GM03348 (cell line): Measurements from ENCODE around the gene DLGAP4.
A peak's percentile ranks its signal among the peaks of the same experiment; 100 is the strongest.
"Not testable (repeated sequence)": the region's sequence is repeated elsewhere in the genome, so short reads cannot be mapped to it uniquely, and the experiment has no call there.

Source experiments
- DNase-seq: peaks from one replicate; pipeline ENCODE4 v3.0.0; 2012; ENCODE audit warnings: low spot score

DLGAP4 gene

DNA sequence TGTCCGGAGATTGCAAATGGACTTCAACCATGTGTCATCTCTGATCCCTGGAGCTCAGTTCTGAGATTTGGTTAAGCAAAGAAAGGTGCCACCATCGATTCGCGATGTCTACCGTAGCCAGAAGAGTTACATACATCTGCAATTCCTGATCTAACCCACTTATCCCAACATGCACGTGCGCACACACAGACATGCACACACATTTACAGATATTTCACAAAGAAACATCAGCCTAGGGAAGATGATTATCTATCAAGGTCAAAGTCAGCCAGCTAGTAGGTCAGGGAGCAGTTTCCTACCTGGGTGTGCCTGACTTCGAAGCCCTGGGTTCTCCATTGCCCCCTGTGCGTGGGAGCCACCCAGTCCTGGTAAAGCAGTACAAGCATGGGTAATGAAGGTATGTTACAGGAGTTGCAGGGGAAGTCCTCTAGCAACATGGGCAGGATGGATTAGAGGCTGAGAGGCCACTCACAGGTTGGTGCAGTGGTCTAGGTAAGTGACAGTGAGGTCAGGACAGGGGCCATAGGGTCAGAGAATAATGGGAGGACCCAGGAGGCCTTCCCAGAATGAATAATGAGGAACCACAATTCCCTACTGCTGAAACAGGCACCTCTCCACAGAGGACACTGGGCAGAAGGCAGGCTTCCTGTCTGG lies 150.0 kb downstream of the DLGAP4 start:
- DNase-seq = no peak

DNA sequence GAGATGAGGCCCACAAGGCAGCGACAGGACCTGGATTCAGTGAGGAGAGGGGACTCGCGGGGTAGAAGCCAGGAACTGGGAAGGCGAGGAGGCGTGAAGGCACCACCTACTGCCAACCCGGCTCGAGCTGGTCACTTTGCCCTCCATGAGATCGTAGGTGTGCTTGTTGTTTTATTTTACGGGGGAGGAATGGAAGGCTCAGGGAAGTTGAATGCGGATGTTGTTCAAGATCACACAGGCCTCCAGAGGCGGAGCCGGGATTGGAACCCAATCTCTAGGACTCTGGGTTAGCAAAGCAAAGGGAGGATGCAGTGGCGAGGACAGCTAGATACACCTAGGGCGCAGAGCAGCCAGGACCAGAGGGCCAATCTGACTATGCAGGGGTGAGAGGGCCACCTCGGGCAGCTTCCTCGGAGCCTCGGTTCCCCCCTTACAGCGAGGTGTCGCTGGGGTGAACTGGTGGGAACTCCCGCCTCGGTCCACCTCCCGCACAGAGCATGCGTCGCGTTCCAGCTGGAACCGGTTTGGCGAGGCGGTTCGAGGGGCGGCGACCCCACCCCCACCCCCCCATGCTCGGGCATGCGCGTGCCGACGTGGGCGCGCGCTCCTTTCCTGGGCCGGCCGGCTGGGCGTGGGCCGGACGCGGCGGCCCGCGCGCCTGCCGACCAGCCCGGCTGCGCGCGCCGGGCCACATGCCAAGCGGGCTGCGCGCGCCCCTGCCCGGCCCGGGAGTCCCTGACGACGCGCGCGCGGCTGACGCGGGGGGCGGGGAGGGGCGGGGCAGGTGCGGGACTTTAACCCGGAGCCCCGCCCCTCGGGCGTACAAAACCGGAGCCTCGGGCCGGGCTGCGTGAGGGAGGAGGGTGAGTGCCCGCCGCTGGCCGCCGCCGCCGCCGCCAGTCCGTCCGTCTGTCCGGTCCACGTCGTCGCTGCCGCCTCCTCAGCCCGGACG lies 154.8 kb downstream of the DLGAP4 start:
- DNase-seq = peak; percentile 100

DNA sequence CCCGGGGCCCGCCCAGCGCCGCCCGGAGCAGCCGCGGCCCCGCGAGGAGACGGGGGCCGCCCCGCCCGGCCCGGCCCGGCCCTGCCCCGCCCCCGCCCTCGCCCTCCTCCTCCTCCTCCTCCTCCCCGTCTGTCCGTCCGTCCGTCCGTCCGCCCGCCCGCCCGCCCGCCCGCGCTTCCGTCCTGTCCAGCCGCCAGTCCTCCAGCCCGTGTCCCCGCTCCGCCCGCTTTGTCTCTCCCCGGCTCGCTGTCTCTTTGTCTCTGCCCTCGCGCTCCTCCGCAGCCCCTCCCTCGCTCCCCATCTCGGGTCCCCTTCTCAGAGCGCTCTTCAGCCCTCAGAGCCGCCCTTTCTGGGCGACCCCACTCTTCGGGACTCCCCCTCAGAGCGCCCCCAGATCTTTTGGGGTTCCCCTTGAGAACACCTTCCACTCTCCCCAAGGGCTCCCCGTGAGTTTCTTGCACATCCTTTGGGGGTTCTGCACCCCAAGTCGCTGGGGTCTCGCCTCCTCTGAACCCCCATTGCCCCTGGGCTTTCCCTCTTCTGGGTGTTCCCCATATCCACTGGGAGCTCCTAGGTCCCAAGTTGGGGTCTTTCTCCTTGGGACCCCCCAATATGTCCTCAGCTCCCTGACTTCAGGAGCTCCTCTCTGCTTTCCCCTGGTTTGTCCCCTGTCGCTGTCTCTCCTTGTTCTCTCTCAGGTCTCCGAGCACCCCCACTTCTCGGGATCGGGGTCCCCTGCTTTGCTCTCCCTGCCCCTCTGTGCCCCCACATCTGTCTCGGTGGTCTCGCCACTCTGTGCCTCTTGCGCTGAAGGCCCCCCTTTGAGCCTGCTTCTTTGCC lies 155.7 kb downstream of the DLGAP4 start:
- peak; percentile 78 for DNase-seq

DNA sequence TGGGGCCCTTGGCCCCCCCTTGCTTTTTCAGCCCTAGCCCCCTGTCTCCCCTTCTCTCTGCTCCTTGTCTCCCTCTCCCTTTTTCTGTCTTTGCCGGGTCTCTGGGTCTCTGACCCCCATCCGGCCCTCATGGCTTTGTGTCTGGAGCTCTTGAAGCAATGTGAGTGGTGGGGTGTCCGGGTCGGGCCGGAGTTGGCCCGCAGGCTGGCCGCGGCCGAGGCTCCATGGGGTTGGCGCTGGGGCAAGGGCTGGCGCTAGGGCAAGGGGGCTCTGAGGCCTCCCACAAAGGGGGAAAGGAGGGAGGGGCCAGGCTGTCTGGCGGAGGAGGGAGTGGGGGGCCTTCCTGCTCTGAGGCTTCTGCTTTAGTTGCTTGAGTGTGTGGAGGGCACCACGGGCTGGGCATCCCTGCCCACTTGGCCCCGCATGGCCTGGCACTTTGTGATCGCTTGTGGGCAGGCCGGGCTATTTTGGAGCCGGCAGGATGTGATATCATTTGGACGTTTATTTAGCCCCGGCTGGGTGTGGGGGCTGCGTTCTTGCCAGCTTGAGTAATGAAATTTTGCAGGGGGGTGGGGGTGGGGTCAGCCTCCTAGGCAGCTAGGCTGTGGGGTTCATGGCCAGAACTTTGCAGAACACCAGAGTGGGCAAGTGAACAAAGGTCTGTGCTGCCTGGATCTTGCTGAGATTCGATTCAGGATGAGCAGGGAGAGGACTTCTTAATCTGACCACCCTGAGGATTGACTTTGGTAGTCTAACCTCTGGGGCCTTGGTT lies 156.5 kb downstream of the DLGAP4 start:
- DNase-seq = peak; percentile 64

DNA sequence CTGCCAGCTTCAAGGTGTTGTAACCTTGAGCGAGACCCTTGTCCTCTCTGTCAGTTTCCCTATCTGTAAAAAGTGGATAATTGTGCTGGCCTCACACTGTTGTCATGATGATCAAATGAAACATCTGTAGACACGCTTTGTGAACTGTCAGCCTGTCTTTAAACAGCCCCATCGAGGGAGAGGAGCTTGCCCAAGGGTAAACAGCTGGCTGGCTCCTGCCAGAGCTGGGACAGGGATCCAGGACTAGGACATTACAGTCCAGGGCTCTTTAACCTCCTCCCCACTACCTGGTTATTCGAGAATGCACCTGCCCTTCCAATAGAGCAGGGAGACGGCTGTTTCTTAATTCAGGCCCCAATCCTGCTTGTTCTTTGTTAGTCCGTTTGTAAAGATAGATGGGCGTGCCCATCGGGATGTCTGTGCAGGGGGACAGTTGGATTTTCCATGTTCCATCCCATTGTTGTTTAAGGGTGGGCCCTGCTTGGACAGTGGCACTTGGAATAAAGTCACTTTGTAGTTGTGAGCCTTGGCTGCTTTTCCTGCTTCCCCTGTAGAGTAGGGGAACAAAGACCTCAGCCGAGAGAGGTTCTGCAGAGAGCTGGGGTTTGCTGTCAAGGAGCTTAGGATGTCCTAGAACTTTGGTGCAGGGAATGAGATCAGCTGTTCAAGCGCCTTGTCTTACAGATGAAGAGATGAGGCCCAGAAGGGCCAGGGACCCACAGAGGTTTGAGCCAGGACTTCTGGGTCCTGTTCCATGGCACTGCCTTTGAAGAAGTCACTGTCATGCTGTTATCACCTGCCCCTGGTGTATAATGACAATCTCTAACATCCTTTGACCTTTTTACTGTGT lies 157.3 kb downstream of the DLGAP4 start:
- DNase-seq = no peak

DNA sequence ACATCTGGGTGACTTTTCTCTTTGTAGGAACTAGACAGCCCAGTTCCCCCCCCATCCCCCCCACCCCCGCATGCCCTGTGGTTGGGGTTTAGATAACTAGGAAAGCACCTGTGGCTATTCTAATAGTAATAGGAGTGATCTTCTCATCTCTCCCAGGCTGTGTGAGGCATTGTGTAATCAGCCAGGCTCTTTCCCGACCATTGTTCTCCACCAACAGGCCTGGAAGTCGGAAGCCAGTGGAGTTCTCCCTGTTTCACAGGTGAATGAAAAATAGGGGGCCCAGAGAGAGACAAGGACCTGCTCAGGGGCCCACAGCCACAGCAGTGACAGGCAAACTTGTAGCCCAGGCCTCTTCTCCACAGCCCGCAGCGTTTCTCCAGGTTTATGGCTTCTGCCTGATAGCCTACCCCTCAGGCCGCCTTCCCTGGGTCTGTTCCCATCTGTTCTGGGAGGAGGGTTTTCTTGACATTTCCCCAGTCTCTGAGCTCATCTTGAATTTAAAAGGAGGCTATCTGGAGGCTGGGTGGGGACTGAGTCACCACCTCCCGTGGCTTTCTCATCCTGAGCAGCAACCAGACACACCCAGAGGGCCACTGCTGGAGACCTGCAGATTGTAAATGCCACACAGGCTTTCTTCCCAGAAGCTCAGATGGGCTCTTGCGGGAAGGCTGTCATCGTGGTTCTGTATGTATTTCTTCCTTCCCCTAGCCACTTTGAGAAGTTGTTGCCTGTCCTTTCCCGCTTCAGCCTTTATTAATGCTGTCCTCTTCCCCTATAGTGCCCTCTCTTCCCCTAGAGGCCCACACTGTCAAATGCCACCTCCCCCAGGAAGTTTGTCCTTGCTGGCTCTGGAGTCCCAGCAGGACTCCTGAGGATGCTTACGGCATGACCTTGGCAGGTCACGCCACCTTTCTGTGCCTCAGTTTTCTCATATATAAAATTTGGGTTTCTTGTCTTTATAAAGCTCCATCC lies 159.3 kb downstream of the DLGAP4 start:
- peak; percentile 85 for DNase-seq

DNA sequence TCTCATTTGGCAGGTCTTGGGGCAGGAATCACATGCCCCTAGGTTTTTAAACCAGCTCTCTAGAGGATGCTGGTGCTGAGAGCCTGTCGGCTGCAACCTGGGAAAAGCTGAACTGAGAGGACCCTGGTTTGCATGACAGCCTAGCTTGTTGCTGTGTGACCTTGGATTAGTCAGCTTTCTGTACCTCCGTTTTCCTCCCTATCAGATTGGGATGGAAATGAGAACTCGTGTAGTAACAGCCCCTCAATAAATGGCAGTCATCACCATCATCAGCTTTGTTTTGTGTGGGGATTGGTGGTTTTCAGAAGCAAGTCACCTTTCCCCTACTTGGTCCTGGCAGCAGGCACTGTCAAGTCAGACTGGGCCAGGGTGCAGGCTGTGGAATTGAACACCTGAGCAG lies 159.9 kb downstream of the DLGAP4 start:
- DNase-seq = no peak

DNA sequence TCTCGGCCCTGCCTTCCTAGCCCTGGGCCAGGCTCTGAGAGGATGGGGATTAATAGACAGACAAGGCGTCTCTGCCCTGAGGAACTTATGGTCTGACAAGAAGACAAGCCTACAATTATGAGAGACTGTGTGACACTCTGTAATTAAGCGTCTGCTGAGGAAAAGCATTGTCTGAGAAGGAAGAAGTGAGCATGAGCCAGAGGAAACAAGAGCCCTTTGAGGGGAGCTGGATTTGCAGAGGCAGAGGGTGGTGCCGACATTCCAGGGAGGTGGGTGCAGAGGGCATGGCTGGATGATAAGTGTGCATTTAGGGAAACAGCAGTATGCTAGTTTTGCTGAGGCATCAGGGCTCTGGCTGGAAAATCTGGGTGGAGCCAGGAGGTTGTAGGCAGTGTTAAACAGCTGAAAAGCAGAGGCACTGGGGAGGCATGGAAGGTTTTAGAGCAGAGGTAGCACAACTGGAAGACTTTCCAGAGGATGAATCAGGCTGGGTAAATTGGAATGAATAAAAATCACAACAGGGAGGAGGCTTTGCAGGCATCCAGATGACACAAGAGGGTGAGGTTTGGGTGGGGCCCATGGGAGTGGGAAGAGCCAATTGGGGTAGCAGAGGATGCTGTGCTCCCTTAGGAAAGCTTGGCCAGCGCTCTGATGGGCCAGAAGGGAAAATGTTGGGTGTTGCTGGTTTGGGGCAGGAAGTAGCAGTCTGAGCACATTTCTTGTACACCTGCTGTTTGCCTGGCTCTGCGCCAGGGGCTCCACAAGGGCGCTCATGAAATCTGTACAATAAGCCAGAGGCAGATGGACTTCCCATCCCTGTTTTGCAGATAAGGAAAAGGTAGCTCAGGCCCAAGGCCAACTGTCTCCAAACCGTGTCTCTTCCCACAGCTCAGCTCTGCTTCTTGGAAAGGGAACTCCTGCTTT lies 161.2 kb downstream of the DLGAP4 start:
- peak; percentile 67 for DNase-seq

DNA sequence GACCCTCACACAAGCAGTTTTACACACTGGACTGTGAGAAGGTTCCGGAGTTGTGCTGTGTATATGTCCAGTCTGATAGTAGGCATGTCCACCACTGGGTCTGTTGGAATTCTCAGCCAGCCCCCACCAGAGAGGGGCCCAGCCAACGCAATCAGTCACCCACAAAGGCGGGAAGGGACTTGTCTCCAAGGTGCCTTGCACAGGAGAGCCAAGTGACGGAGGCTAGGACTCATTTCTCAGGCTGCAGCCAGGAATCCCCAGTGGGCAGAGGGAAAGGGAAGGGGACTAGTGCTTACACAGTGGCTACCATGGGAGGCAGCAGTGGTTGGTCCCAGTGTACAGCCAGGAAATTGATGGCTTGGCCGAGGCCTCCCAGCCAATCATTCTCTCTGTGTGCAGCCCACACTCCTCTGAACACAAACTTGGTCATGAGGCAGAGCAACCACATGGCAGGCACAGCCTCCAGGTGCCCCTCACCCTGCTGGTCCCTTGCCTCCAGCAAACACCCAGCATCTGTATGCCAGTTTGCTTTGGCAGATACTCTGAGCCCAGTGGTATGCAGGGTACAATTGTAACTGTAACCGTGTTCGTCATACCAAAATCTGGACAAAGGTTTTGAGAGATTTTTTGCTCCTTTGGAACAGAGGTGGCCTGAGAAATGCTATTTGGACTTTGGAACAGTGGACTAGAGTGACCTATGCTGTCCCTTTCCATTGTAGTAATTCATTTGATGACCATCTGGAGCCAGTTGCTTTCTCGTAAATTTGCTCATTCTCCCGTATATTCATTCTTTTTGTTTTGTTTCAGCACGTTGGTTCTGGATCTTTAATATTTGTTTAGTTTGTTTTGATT lies 162.2 kb downstream of the DLGAP4 start:
- no peak for DNase-seq

DNA sequence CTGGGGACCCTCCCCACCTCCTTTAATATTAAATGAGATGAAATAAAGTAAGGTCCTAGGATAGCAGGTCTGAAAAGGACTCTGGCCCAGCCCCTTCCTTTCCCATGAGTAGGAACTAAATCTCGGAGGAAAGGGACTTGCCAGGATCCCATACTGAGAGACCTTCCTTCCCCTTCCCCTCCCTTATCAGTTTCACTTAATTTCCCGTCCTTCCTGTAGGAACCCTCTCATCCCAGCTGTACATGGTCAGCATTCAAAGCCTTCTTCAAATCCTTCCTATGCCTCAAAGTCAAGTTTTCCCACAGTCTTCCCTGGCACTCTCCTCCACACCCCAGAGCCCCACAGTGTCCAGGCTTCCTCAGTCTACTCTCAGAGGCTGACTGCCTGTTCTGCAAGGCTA lies 163.8 kb downstream of the DLGAP4 start:
- DNase-seq = no peak

DNA sequence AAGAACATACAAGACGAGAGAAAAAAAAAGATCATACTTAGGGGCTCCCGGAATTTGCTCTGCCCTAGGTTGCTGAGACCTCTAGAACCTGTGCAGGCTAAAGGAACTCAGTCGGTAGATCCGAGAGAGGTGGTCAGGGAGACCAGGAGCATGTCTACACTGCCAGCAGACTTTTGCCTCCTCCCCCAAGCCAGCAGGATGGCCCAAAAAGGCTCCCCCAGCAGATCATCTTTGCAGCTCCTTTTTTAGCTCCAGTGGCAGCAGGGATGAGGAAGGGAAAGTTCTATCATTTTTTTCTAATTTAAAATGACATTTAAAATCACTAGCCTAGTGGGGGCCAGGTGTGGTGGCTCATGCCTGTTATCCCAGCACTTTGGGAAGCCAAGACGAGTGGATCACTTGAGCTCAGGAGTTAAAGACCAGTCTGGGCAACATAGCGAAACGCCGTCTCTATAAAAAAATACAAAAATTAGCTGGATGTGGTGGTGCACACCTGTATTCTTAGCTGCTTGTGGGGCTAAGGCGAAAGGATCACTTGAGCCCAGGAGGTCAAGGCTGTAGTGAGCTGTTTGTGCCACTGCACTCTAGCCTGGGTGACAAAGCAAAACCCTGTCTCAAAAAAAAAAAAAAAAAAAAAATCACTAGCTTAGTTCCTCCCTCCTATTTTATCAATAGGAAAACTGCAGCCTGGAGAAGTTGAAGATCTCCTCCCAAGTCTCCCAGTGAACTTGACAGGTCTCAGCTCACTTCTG lies 165.9 kb downstream of the DLGAP4 start:
- DNase-seq = no peak

DNA sequence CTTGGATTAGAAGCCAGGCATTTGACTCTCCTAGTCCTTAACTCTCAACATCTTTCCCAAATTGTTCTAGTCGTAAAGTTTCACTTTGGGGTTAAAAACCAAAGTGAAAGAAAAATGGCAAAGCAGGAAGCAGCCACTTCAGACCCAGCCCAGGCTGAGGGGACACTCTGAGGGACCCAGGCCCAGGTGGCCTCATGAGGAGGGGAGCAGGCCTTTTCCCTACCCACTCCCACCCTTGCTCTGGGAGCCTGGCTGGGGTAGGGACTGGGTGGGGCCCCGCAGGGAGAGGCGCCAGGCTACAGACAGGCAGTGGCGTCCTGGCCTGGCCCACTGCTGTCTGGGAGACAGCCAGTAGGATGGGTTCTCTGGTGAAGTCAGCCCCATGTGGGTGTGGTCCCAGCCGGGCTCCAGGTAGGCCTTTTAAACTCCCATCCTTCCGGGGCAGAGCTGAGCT lies 166.5 kb downstream of the DLGAP4 start:
- DNase-seq = peak; percentile 73

DNA sequence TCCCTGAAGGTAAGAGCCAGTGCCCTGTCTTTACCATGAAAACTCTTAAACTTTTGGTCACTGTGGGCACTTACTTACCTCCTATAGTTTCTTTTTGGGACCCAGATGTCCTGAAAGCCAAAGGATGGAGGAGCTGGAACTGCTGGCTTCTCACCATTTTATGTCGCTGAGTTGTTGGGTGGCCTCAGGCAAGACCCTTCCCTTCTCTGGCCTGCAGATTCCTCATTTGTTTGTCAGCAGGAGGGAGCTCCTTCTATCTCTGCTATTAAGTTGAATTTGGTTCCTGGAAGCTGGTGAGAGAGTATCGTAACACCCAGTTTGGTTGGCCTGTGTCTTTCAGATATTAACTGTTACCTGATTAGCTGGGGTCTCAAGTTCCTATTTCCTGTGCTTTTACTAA lies 167.0 kb downstream of the DLGAP4 start:
- no peak for DNase-seq

DNA sequence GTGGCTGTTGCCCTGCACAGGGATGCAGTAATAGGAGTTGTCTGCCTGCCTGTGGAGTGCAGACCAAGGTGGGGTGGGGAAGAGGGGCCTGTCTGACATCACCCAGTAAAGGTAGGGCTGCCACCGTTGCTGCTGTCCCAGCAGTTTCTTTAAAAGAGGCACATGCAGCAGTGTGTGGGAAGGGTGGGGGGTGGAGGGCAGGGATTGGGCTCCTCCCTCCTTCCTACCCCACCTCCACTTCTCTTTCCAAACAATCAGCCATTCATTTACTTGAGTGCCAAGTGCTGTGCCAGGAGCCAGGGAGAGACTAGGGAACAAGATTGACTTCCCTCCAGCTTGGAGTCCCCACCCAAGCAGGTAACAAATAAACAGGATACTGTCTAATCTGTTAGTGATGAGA lies 168.4 kb downstream of the DLGAP4 start:
- DNase-seq = no peak

DNA sequence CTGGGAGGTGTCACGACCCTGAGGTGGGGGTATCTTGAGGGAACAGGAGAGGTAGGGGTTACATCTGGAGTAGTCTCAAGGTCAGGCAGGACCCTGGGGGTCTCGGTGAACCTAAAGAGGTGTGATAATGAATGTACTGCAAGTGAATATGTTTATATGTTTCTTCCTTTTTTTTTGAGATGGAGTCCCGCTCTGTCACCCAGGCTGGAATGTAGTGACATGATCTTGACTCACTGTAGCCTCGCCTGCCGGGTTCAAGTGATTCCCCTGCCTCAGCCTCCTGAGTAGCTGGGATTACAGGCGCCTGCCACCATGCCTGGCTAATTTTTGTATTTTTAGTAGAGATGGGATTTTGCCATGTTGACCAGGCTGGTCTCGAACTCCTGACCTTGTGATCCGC lies 168.9 kb downstream of the DLGAP4 start:
- DNase-seq = not testable (repeated sequence)

DNA sequence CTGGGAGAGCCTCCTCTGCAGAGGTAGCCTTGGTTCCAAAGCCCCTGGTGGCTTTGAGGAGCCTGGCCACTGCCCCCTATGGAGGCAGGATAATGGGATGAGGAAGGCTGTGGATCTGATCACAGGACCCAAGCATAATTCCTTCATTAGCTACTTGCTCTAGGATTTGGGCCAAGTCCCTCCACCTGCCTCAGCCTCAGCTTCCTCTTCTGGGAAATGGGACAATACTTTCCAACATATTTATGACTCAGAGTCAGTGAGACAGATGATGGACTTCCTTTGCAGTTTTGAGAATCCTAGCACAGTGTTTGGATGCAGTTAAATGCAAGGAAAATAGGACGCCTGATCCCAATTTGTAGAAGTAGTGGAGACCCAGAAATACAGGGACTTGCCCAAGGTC lies 171.3 kb downstream of the DLGAP4 start:
- DNase-seq = no peak
